HUES64 (cell line): ENCODE measurements around the gene GALNT9.

ENCODE experiments used
- H3K27ac ChIP-seq: 2 replicates; pipeline ENCODE4 v1.7.0; 2013; ENCODE audit warnings: low read depth, low read length, inconsistent platforms
- H3K27me3 ChIP-seq: 2 replicates; pipeline ENCODE4 v1.6.1; 2013; ENCODE audit warnings: mild to moderate bottlenecking, low read length; ENCODE audit not compliant: insufficient read depth
- H3K36me3 ChIP-seq: 2 replicates; pipeline ENCODE4 v1.6.1; 2013; ENCODE audit warnings: mild to moderate bottlenecking, low read length; ENCODE audit not compliant: insufficient read depth
- H3K4me1 ChIP-seq: 2 replicates; pipeline ENCODE4 v1.6.1; 2013; ENCODE audit warnings: mild to moderate bottlenecking, low read length, moderate library complexity; ENCODE audit not compliant: insufficient read depth
- H3K4me3 ChIP-seq: 2 replicates; pipeline ENCODE4 v1.5.1; 2013; ENCODE audit warnings: mild to moderate bottlenecking, low read length, moderate library complexity
- H3K9ac ChIP-seq: 2 replicates; pipeline ENCODE4 v1.6.1; 2013; ENCODE audit warnings: mild to moderate bottlenecking, low read depth, low read length
- H3K9me3 ChIP-seq: 2 replicates; pipeline ENCODE4 v1.6.1; 2013; ENCODE audit warnings: low read depth, low read length; ENCODE audit not compliant: insufficient read depth
- WGBS: fragments of 150-250, 120-280 bp; methylation state at CpG from one replicate; pipeline ENCODE4 v1.1.7; 2013; ENCODE audit warnings: missing lambda C conversion rate; 5-methylcytosine and 5-hydroxymethylcytosine counted together

Gene GALNT9

GRCh38 chr12:132174015-132174838 is 155.2 kb downstream of the GALNT9 start:
- Histone ChIP-seq H3K4me1 (no peaks in the 10 kb centered on the region), H3K4me3 (no peak overlapping the region), H3K36me3 (no peaks in the 10 kb centered on the region), H3K27ac (no peak overlapping the region), H3K9me3 (0 out of 2 replicates have a peak, but pooled peaks cover 5% of the 10 kb centered on the region), H3K9ac (no peak overlapping the region), H3K27me3 (peaks cover 5% of the 10 kb centered on the region; the same call in 1 of the 2 replicates)
- 84% methylated on average over 30 of the region's 30 CpGs for WGBS

- no peak overlapping the region for H3K4me3 ChIP-seq
- H3K4me1 ChIP-seq, result no peaks in the 10 kb centered on the region
- whole genome bisulfite sequencing, result 87% methylated on average over 35 of the region's 35 CpGs
- H3K27me3 ChIP-seq, result peaks cover 5% of the 10 kb centered on the region; the same call in 1 of the 2 replicates
- H3K9me3 ChIP-seq, result 0 out of 2 replicates have a peak, but pooled peaks cover 3% of the 10 kb centered on the region
- no peak overlapping the region for H3K27ac ChIP-seq
- H3K36me3 ChIP-seq, result no peaks in the 10 kb centered on the region
- no peak overlapping the region for H3K9ac ChIP-seq
These were observed 156.0 kb downstream of the GALNT9 start for GRCh38 chr12:132173135-132174014.

GRCh38 chr12:132172619-132173018 is 156.8 kb downstream of the GALNT9 start:
- no peaks in the 10 kb centered on the region for H3K36me3 ChIP-seq
- H3K9ac ChIP-seq, result no peak overlapping the region
- no peak overlapping the region for H3K27ac ChIP-seq
- 0 out of 2 replicates have a peak, but pooled peaks cover 2% of the 10 kb centered on the region for H3K9me3 ChIP-seq
- H3K4me3 ChIP-seq, result no peak overlapping the region
- no peaks in the 10 kb centered on the region for H3K4me1 ChIP-seq
- peaks cover 3% of the 10 kb centered on the region; the same call in 1 of the 2 replicates for H3K27me3 ChIP-seq
- 88% methylated on average over 15 of the region's 15 CpGs for WGBS

- no peak overlapping the region for H3K27ac ChIP-seq
- 85% methylated on average over 28 of the region's 28 CpGs for WGBS
- H3K27me3 ChIP-seq, result peaks cover 3% of the 10 kb centered on the region; the same call in 1 of the 2 replicates
- no peaks in the 10 kb centered on the region for H3K36me3 ChIP-seq
- no peaks in the 10 kb centered on the region for H3K4me1 ChIP-seq
- H3K4me3 ChIP-seq, result no peak overlapping the region
- H3K9me3 ChIP-seq, result 0 out of 2 replicates have a peak, but pooled peaks cover 6% of the 10 kb centered on the region
- no peak overlapping the region for H3K9ac ChIP-seq
These were observed 157.3 kb downstream of the GALNT9 start for GRCh38 chr12:132171968-132172521.

- H3K4me3 ChIP-seq, result no peak overlapping the region
- H3K4me1 ChIP-seq, result no peaks in the 10 kb centered on the region
- H3K9ac ChIP-seq, result no peak overlapping the region
- H3K9me3 ChIP-seq, result peaks cover 6% of the 10 kb centered on the region; the same call in 1 of the 2 replicates
- H3K27me3 ChIP-seq, result peaks cover 3% of the 10 kb centered on the region; the same call in 1 of the 2 replicates
- no peak overlapping the region for H3K27ac ChIP-seq
- no peaks in the 10 kb centered on the region for H3K36me3 ChIP-seq
- WGBS, result 87% methylated on average over 24 of the region's 24 CpGs
These were observed 158.0 kb downstream of the GALNT9 start for GRCh38 chr12:132171293-132171967.

GRCh38 chr12:132170637-132171292 is 158.6 kb downstream of the GALNT9 start:
- Histone ChIP-seq H3K9me3 (peaks cover 11% of the 10 kb centered on the region), H3K27ac (no peak overlapping the region), H3K9ac (no peak overlapping the region), H3K36me3 (no peaks in the 10 kb centered on the region), H3K4me1 (no peaks in the 10 kb centered on the region), H3K4me3 (no peak overlapping the region), H3K27me3 (peaks cover 3% of the 10 kb centered on the region; the same call in 1 of the 2 replicates)
- WGBS, result 90% methylated on average over 33 of the region's 33 CpGs

GRCh38 chr12:132170094-132170636 is 159.2 kb downstream of the GALNT9 start:
- no peaks in the 10 kb centered on the region for H3K4me1 ChIP-seq
- 79% methylated on average over 16 of the region's 16 CpGs for whole genome bisulfite sequencing
- no peak overlapping the region for H3K4me3 ChIP-seq
- H3K27me3 ChIP-seq, result peaks cover 3% of the 10 kb centered on the region; the same call in 1 of the 2 replicates
- no peak overlapping the region for H3K9ac ChIP-seq
- peaks cover 12% of the 10 kb centered on the region for H3K9me3 ChIP-seq
- no peak overlapping the region for H3K27ac ChIP-seq
- H3K36me3 ChIP-seq, result no peaks in the 10 kb centered on the region

GRCh38 chr12:132169376-132169775 is 160.0 kb downstream of the GALNT9 start:
- no peaks in the 10 kb centered on the region for H3K4me1 ChIP-seq
- no peaks in the 10 kb centered on the region; the same call in 1 of the 2 replicates for H3K27me3 ChIP-seq
- no peak overlapping the region for H3K9ac ChIP-seq
- peaks cover 10% of the 10 kb centered on the region for H3K9me3 ChIP-seq
- no peak overlapping the region for H3K4me3 ChIP-seq
- H3K27ac ChIP-seq, result no peak overlapping the region
- WGBS, result 87% methylated on average over 17 of the region's 17 CpGs
- H3K36me3 ChIP-seq, result no peaks in the 10 kb centered on the region

GRCh38 chr12:132168311-132169031 is 160.9 kb downstream of the GALNT9 start:
- Histone ChIP-seq H3K4me1 (no peaks in the 10 kb centered on the region), H3K27me3 (peaks cover 5% of the 10 kb centered on the region; the same call in 1 of the 2 replicates), H3K9ac (no peak overlapping the region), H3K4me3 (no peak overlapping the region), H3K27ac (no peak overlapping the region), H3K9me3 (peaks cover 10% of the 10 kb centered on the region), H3K36me3 (no peaks in the 10 kb centered on the region)
- WGBS, result 89% methylated on average over 31 of the region's 31 CpGs
